Skeletal muscle tissue (tissue), 4 donors: Measurements from ENCODE around the gene FAM81A. TPM values are rescaled to one million over a fixed set of nuclear protein-coding genes. Genes with fewer than 3 reads are reported as not detected.
A peak's percentile ranks its signal among the peaks of the same experiment; 100 is the strongest.

Source experiments
- H3K27ac ChIP-seq: one replicate; pipeline ENCODE4 v1.7.0; 2013; ENCODE audit warnings: mild to moderate bottlenecking, low read depth, low read length, inconsistent platforms
- H3K27me3 ChIP-seq, 3 donors: one replicate each; pipeline ENCODE4 v1.7.0; 2013; ENCODE audit warnings: low read length in 3 of 3; ENCODE audit not compliant: control insufficient read depth in 3 of 3, insufficient read depth in 3 of 3
- H3K36me3 ChIP-seq, 3 donors: one replicate each; pipeline ENCODE4 v1.7.0; 2013; ENCODE audit warnings: low read length in 3 of 3; ENCODE audit not compliant: control insufficient read depth in 3 of 3, insufficient read depth in 3 of 3
- H3K4me1 ChIP-seq, 3 donors: one replicate each; pipeline ENCODE4 v1.7.0; 2013; ENCODE audit warnings: low read length in 3 of 3, mild to moderate bottlenecking in 3 of 3; ENCODE audit not compliant: control insufficient read depth in 3 of 3, insufficient read depth in 3 of 3
- H3K4me3 ChIP-seq, 3 donors: one replicate each; pipeline ENCODE4 v1.7.0; 2013; ENCODE audit warnings: low read length in 3 of 3
- H3K9ac ChIP-seq, 3 donors: one replicate each; pipeline ENCODE4 v1.7.0; 2013; ENCODE audit warnings: low read length in 3 of 3, mild to moderate bottlenecking in 3 of 3, moderate library complexity in 2 of 3, low read depth in 1 of 3
- H3K9me3 ChIP-seq, 3 donors: one replicate each; pipeline ENCODE4 v1.7.0; 2013; ENCODE audit warnings: low read length in 3 of 3; ENCODE audit not compliant: control insufficient read depth in 3 of 3
- total RNA-seq: library from RNA; depleted of rRNA; stranded (reverse); fragments of >200 nt; gene quantifications from one replicate; pipeline ENCODE4 v1.2.3, GENCODE V29; 2014
- donor health status: Osteomylitis.

The FAM81A gene
- 0.52 TPM for total RNA-seq

GRCh38 chr15:59437817-59438624, at the start of gene FAM81A:
Gene FAM81A, plus strand, starts transcription at chr15:59438186. Its CDS starts 20,441 bp downstream, at chr15:59458627.
- Histone ChIP-seq H3K9me3 (no peaks in the 10 kb centered on the region), H3K4me3 (peak within 1 kb of the TSS; percentile 75 to 77 (median 77)), H3K36me3 (no peaks in the 10 kb centered on the region), H3K9ac (peak within 1 kb of the TSS; percentile 51 to 80 (median 70)), H3K27ac (no peak within 1 kb of the TSS), H3K27me3 (no peaks in the 10 kb centered on the region), H3K4me1 (peaks cover 11 to 16% (median 12%) of the 10 kb centered on the region in 3 donors)

DNA sequence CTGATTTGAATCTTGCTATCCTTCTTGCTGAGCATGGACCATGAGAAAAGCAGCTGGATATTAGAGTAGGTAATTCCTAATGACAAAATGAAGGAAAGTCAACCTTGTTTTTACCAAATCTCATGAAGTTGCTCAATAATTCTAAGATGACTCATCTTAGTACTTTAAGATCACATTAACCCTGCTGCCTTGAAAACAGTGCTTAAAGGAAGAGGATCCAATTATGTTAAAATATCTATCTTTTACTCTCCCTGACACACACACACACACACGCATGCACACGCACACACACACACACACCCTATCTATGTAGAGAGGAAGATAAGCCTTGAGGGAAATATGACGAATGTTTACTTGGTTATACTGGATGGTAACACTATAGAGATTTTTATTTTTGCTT, 49.3 kb upstream of the FAM81A start:
- no peaks in the 10 kb centered on the region for H3K27me3 ChIP-seq
- H3K27ac ChIP-seq = no peak overlapping the region
- no peaks in the 10 kb centered on the region for H3K9me3 ChIP-seq
- no peaks in the 10 kb centered on the region for H3K4me1 ChIP-seq
- H3K4me3 ChIP-seq = no peak overlapping the region
- H3K9ac ChIP-seq = no peak overlapping the region
- no peaks in the 10 kb centered on the region for H3K36me3 ChIP-seq

DNA sequence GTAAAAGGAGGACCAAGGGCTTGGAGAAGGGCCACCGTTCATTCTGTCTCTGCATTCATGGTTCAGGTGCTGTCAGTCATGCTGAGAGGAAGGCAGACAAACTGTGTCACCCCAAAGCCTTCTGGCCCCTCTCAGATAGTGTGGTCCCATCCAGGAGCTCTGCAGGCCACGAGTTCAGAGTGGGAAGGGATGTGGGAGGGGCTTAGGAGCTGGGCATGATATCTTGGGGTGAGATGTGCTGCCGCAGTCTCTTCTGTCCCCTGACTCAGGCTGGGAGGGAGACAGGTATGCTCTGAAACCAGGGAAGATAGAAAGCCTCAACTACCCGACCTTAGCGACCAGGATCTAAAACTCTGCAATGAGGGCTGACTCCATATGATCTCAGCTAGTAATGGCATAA, 45.7 kb upstream of the FAM81A start:
- no peaks in the 10 kb centered on the region for H3K9me3 ChIP-seq
- no peak overlapping the region for H3K9ac ChIP-seq
- no peaks in the 10 kb centered on the region for H3K27me3 ChIP-seq
- H3K4me3 ChIP-seq = no peak overlapping the region
- no peak overlapping the region for H3K27ac ChIP-seq
- no peaks in the 10 kb centered on the region for H3K4me1 ChIP-seq
- no peaks in the 10 kb centered on the region for H3K36me3 ChIP-seq

- H3K4me3 ChIP-seq = no peak overlapping the region
- H3K36me3 ChIP-seq = no peaks in the 10 kb centered on the region
These were observed 43.8 kb upstream of the FAM81A start for GRCh38 chr15:59394166-59394661.

DNA sequence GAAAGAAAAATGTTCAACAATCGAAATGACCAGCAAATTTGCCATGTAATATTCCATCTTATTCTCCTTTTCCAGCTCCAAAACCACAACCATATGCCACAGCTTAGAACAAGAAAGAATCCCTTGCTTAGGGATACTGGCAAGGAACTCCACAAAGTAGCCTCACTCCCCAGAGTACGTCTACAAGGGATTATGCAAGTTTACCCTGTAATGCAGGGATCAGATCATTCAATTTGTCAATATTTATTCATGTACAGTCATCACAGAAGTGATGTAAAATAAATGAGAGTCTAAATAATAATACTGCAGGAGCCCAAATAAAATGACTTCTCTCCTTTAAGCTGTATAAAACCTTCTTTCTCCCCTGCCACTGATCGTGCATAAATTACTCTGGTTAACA, 41.8 kb upstream of the FAM81A start:
- Histone ChIP-seq H3K36me3 (no peaks in the 10 kb centered on the region), H3K4me3 (no peak overlapping the region), H3K9ac (no peak overlapping the region), H3K4me1 (peaks cover 0 to 3% (median 2%) of the 10 kb centered on the region in 3 donors), H3K27me3 (peaks cover 0 to 3% (median 3%) of the 10 kb centered on the region in 3 donors), H3K9me3 (no peaks in the 10 kb centered on the region), H3K27ac (no peak overlapping the region)

More at GRCh38 chr15:59394166-59394661, 43.8 kb upstream of the FAM81A start:
- Histone ChIP-seq H3K9ac (no peak overlapping the region), H3K9me3 (no peaks in the 10 kb centered on the region), H3K27me3 (no peaks in the 10 kb centered on the region), H3K27ac (no peak overlapping the region), H3K4me1 (peaks cover 0 to 2% (median 0%) of the 10 kb centered on the region in 3 donors)

GRCh38 chr15:59396679-59397078, 41.3 kb upstream of the FAM81A start:
- Histone ChIP-seq H3K36me3 (no peaks in the 10 kb centered on the region), H3K9me3 (no peaks in the 10 kb centered on the region)

DNA sequence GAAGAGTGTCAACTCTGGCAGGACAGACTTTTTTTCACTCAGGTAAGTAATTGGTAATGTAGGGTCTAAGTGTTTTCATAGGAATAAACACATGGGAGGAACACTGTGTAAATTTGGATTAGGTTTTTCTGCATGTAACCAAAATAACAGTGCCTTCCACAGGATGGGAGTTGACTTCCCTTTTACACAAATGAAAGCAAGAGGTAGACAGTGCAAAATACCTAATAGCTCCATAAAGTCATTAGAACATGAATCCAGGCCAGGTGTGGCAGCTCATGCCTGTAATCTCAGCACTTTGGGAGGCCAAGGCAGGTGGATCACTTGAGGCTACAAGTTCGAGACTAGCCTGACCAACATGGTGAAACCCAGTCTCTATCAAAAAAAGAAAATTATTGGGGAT, 39.8 kb upstream of the FAM81A start:
- Histone ChIP-seq H3K4me1 (peaks cover 0 to 3% (median 2%) of the 10 kb centered on the region in 3 donors), H3K9ac (no peak overlapping the region), H3K4me3 (no peak overlapping the region), H3K27ac (no peak overlapping the region), H3K36me3 (no peaks in the 10 kb centered on the region), H3K27me3 (peaks cover 0 to 3% (median 3%) of the 10 kb centered on the region in 3 donors), H3K9me3 (no peaks in the 10 kb centered on the region)

More at GRCh38 chr15:59396679-59397078, 41.3 kb upstream of the FAM81A start:
- Histone ChIP-seq H3K4me3 (no peak overlapping the region), H3K9ac (no peak overlapping the region), H3K27ac (no peak overlapping the region), H3K27me3 (peaks cover 0 to 3% (median 3%) of the 10 kb centered on the region in 3 donors), H3K4me1 (peaks cover 0 to 3% (median 2%) of the 10 kb centered on the region in 3 donors)

- H3K27me3 ChIP-seq = peaks cover 0 to 3% (median 3%) of the 10 kb centered on the region in 3 donors
- H3K36me3 ChIP-seq = no peaks in the 10 kb centered on the region
- H3K27ac ChIP-seq = no peak overlapping the region
- H3K4me3 ChIP-seq = no peak overlapping the region
- no peak overlapping the region for H3K9ac ChIP-seq
- peaks cover 0 to 3% (median 2%) of the 10 kb centered on the region in 3 donors for H3K4me1 ChIP-seq
- H3K9me3 ChIP-seq = no peaks in the 10 kb centered on the region
These were observed 38.4 kb upstream of the FAM81A start for GRCh38 chr15:59399465-59400102.

DNA sequence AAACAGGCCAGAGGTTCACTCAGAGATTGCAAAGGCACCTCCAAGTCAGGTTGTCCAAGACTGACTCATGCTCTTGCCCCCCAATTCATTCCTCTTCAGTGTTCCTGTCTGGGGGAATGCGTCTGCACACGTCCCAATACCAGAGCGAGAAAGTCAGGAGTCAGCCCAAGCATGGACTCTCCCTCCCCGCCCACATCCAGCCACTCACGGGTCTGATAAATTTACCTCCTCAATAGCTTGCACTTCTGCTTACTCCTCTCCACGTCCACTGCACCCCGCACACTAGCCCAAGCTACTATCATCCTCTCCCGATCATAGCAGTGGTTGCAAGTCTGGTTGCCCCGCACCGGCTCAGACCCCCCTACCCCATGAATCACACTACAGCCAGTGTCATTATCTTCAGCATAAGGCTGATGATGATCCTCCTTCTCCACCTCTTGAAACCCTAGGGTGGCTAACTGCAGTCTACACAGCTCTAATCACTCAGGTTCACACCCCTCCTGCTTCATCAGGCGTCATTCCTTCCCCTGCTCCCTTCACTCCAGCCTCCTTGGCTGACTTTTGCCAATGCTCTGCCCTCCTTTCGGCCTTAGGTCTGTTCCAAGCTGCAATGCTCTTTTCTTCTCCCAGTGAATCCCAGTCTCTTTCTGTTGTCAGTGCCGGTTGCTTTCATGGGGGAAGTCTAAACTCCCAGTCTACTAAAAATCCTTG, 37.7 kb upstream of the FAM81A start:
- peaks cover 0 to 3% (median 3%) of the 10 kb centered on the region in 3 donors for H3K27me3 ChIP-seq
- no peak overlapping the region for H3K9ac ChIP-seq
- H3K9me3 ChIP-seq = no peaks in the 10 kb centered on the region
- no peaks in the 10 kb centered on the region for H3K36me3 ChIP-seq
- H3K4me1 ChIP-seq = peaks cover 0 to 3% (median 2%) of the 10 kb centered on the region in 3 donors
- H3K4me3 ChIP-seq = no peak overlapping the region
- H3K27ac ChIP-seq = no peak overlapping the region
